GM21723 (cell line): Measurements from ENCODE around the gene LTB4R2.

ENCODE experiments used
- ATAC-seq: cut with Tn5 transposase; IDR thresholded peaks from one replicate; pipeline ENCODE4 v1.9.1; 2021; ENCODE audit warnings: mild to moderate bottlenecking, moderate library complexity; ENCODE audit not compliant: unreplicated experiment

The LTB4R2 gene

GRCh38 chr14:24309538-24310264 lies at the start of gene LTB4R2:
Gene LTB4R2 (plus strand): TSS chr14:24310140. CDS start chr14:24310665, 525 bp downstream.
- no peak for ATAC-seq

GRCh38 chr14:24260780-24261157 lies 49.2 kb upstream of the LTB4R2 start:
- no peak for ATAC-seq

- no peak for ATAC-seq
Measured at GRCh38 chr14:24261256-24261968, 48.5 kb upstream of the LTB4R2 start.

GRCh38 chr14:24261969-24262327 lies 48.0 kb upstream of the LTB4R2 start:
- ATAC-seq: no peak

- no peak for ATAC-seq
Measured at GRCh38 chr14:24262821-24263733, 46.9 kb upstream of the LTB4R2 start, which contains the start of gene TGM1. Gene TGM1 (minus strand): TSS chr14:24263177. CDS start chr14:24262352, 825 bp downstream.

DNA sequence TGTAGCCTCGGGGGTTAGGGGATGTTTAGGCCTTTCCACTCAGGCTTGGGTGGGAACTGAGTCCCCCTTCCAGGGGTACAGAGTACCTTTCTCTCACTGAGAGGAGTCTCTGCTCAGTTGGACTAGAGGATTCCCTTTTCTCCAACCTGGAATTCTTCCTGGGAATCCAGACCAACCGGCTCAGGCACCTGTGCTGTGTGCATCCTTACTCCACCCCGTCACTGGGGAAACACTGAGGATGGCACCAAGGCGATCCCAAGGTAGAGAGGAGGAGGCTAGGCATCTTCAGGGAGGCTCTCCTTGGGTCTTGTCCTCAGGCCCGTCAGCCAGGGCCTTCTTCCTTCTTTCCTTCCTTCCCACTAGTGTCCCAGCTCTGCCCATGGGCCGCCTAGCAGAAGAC lies 46.1 kb upstream of the LTB4R2 start:
- ATAC-seq: no peak

DNA sequence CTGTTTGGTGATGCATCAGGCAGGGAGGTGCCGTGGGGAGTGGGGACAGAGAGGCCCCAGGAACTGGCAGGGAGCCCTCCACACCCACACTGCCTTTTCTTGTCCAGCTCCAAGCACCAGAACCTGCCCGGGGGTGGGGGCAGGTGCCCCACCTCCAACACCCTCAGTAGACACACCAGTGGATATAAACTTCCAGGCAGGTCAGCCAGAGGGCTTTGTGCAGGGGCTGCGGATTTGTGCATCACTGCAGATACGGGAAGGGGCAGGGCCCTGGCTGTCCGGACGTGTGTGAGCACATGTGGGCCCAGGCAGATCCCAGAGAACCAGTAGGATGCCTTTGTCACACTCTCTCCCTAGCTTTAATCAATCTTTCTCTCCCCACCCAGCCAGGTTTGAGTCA lies 45.6 kb upstream of the LTB4R2 start:
- ATAC-seq: no peak

GRCh38 chr14:24266344-24267244 lies 43.3 kb upstream of the LTB4R2 start:
- no peak for ATAC-seq

- ATAC-seq: no peak
Measured at GRCh38 chr14:24267516-24267915, 42.4 kb upstream of the LTB4R2 start.

DNA sequence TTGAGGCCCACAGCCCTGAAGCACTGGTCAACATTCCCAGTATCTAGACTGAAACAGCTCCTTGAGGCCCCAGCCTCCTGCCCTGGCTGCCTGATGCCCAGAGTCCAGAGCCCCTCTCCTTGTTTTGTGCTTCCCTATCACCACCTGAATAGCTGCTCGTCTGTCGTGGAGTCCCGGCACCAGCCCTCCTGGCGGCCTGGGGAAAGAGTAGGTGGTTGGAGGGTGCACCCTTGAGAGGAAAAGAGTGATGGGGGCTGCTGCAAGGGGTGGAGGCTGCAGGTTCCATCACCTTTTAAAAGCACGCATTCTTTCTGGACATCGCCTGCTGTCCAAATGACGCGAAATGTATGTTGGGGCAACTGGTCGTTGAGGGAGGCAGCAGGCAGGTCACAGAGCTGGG lies 41.7 kb upstream of the LTB4R2 start:
- ATAC-seq: no peak

DNA sequence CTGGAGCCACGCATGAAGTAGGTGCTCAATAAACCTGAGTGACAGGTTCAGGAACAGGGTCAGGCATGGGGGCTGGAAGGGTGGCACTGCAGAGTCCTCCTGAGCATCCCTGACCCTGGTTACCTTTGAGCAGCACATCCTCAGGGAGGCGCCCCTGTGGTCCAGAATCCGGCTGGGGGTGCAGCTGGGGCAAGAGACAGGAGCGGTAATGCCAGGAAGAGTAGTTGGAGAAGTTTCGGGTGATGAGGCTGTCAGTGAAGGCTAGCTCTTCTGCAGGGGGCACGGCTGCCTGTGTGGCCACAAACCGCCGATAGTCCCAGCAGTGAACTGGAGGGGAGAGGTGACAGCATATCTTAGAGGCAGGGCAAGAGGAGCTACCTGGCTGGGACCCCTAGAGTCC lies 40.6 kb upstream of the LTB4R2 start:
- no peak for ATAC-seq

DNA sequence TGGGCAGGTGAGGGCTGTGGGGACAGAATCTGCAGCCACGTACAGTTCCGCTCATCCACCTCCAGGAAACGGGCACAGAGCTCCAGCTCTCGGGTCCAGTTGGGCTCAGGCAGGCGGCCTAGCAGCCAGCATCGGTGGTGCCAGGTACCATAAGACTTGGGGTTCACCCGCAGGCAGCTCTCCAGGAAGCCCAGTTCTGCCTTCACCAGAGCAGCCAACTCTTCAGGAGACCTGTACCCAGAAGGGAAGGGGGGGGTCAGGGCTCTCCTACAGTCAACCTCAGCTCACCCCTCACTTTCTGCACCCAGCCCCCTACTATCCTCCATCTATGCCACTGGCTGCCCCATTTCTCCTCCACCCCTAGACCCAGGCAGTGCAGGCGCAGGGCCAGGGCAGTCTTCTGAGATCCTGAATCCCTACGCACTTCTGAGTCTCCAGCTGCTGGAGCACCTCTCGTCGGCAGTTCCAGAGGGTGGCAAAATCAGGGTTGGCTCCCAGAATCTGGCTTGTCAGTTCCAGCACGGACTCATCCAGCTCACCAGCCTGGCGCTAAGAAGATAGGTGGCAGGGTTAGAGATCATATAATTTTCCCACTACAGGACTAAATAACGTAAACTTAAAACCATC lies 39.9 kb upstream of the LTB4R2 start:
- no peak for ATAC-seq

GRCh38 chr14:24270537-24271133 lies 39.3 kb upstream of the LTB4R2 start:
- peak; percentile 1 for ATAC-seq

DNA sequence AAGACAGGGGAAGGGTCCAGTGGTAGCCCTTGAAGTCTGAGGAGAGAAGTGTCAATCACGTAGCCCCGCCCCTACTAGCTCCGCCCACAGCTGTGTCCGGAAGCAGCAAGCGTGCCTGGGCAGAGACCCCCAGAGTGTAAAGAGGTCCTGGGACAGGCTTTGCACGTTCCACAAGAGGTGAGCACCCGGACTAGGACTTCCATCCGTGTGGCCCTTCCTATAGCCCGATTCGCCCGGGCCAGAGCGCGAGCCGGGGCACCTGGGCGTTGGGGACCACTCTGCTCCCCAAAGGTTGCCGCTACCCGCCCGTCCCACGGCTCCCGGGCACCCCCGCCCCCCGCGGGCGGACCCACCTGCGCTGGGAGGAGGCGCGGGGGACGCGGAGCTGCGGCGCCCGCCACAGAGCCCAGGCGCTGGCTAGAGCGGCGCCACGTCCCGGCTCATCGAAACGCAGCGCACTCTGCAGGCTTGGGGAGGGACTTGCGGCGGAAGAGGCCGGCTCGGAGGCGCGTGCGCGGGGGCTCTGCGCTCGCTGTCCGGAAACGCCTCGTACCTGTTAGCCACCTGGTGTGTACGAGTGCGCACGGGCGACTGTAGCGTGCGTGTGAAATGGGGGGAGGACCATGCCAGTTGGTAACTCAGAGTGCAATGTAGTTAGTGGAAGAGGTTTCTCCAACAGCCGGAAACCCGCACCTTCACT lies 38.7 kb upstream of the LTB4R2 start, which contains the start of gene RABGGTA:
RABGGTA (minus strand) TSS at position 464 of the 700 bp plus-strand sequence. CDS start 482 bp downstream, outside the sequence.
- ATAC-seq: peak; percentile 83

- no peak for ATAC-seq
Measured at GRCh38 chr14:24271834-24272263, 38.1 kb upstream of the LTB4R2 start.

DNA sequence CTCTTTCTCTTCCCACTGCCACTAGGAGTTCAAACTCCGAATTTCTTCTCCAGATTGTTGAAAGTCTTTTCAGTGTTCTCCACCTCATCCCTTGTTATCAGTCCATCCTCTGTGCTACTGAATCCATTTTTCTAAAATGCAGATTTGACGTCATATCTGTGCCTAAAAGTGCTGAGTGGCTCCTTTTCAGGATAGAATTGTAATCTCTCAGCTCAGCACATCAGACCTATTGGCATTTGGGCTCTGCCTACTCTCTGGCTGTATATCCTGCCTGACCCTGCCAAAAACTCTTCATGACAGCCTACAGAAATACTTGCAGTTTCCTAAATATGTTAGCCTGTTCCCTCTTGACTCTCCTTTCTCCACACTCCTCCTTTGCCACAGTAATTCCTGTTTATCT lies 37.5 kb upstream of the LTB4R2 start:
- ATAC-seq: no peak

DNA sequence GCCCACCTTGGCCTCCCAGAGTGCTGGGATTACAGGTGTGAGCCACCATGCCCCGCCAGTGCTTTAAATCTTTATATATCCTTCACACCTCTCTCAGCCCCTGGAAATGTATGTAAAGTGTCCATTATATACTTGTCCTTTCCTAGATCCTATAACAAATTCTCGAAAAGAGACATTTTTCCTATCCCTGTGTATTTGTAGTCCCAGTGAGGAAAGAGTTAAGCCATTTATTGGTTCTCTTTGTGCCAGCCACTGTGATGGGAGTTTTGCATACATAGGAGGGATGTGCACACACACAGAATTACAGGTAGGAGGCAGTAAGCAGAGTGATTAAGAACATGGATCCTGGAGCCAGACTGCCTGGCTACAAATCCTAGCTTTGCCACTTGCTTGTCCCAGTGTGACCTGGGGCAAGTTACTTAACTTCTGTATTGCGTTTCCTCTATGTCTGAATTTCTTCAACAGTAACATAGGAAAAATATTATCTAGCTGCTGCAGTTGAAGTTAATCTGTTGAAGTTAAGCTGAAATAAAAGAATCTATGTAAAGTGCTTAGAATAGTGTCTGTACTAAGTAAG lies 36.4 kb upstream of the LTB4R2 start:
- ATAC-seq: no peak

GRCh38 chr14:24274101-24274543 lies 35.8 kb upstream of the LTB4R2 start:
- ATAC-seq: peak; percentile 48
